Brain microvascular endothelial cell (primary cell): ENCODE data around the gene C6.

ENCODE experiments used
- DNase-seq: peaks from one replicate; pipeline ENCODE4 v3.0.0-alpha.2; 2020
- H3K27ac ChIP-seq: fragments of 250-450 bp; sonication (Bioruptor Pico); 2 replicates; pipeline ENCODE4 v1.5.1; 2020; ENCODE audit warnings: mild to moderate bottlenecking, moderate library complexity
- H3K27me3 ChIP-seq: fragments of 250-450 bp; sonication (Bioruptor Pico); replicated peaks from 2 replicates; pipeline ENCODE4 v1.5.1; 2020; ENCODE audit warnings: mild to moderate bottlenecking
- H3K36me3 ChIP-seq: fragments of 250-450 bp; sonication (Bioruptor Pico); replicated peaks from 2 replicates; pipeline ENCODE4 v1.5.1; 2020; ENCODE audit warnings: mild to moderate bottlenecking
- H3K4me3 ChIP-seq: 2 replicates; pipeline ENCODE4 v1.5.1; 2011; ENCODE audit warnings: low read depth, mild to moderate bottlenecking, control low read depth, low read length, moderate library complexity
- CTCF ChIP-seq: IDR thresholded peaks from 2 replicates; pipeline ENCODE4 v1.5.1; 2011; ENCODE audit warnings: low read depth, mild to moderate bottlenecking, moderate library complexity, low read length, control low read depth, inconsistent platforms; ENCODE audit errors: missing control alignments
- in situ Hi-C: cut with HindIII; loops from 2 replicates; pipeline ENCODE4 v1.10.0; 2017; ENCODE audit warnings: low sequenced_read_pairs, low pct_ligation_motif_present

The C6 gene

GRCh38 chr5:41127967-41128690 is 85.2 kb downstream of the C6 start:
- TF ChIP-seq CTCF, result no peak
- Histone ChIP-seq H3K36me3 (no peaks in the 10 kb centered on the region), H3K27ac (no peak overlapping the region), H3K27me3 (no peaks in the 10 kb centered on the region), H3K4me3 (no peak overlapping the region)
- in situ Hi-C loops, result no loop called here
- no peak for DNase-seq

- Histone ChIP-seq H3K27me3 (no peaks in the 10 kb centered on the region), H3K4me3 (no peak overlapping the region), H3K27ac (no peak overlapping the region), H3K36me3 (no peaks in the 10 kb centered on the region)
- no peak for DNase-seq
- in situ Hi-C loops, result no loop called here
- TF ChIP-seq CTCF, result no peak
Measured at GRCh38 chr5:41122459-41122858, 90.9 kb downstream of the C6 start.

- Histone ChIP-seq H3K36me3 (no peaks in the 10 kb centered on the region), H3K27ac (no peak overlapping the region), H3K4me3 (no peak overlapping the region), H3K27me3 (no peaks in the 10 kb centered on the region)
- no peak for TF ChIP-seq CTCF
- DNase-seq, result no peak
- in situ Hi-C loops, result no loop called here
Measured at GRCh38 chr5:41120600-41120999, 92.7 kb downstream of the C6 start.

- no peak overlapping the region for H3K4me3 ChIP-seq
- DNase-seq, result no peak
- H3K36me3 ChIP-seq, result no peaks in the 10 kb centered on the region
- H3K27me3 ChIP-seq, result no peaks in the 10 kb centered on the region
- no peak overlapping the region for H3K27ac ChIP-seq
- in situ Hi-C loops, result no loop called here
- peak; percentile 26 for TF ChIP-seq CTCF
Measured at GRCh38 chr5:41118177-41118576, 95.2 kb downstream of the C6 start.

- DNase-seq, result peak; percentile 65
- H3K27me3 ChIP-seq, result no peaks in the 10 kb centered on the region
- no peak overlapping the region for H3K27ac ChIP-seq
- H3K4me3 ChIP-seq, result no peak overlapping the region
- TF ChIP-seq CTCF, result no peak
- in situ Hi-C loops, result no loop called here
- no peaks in the 10 kb centered on the region for H3K36me3 ChIP-seq
Measured at GRCh38 chr5:41115281-41115680, 98.1 kb downstream of the C6 start.
